ENCODE measurements around the gene FAM3C.

The FAM3C gene

GRCh38 chr7:121379930-121380329, 16.2 kb downstream of the FAM3C start:
- no peak for DNase-seq (ENCODE audit: low read depth in 2 of 2)

- DNase-seq (ENCODE audit: low read depth in 2 of 2): no peak
These were observed 19.1 kb downstream of the FAM3C start for GRCh38 chr7:121376979-121377378.

DNA sequence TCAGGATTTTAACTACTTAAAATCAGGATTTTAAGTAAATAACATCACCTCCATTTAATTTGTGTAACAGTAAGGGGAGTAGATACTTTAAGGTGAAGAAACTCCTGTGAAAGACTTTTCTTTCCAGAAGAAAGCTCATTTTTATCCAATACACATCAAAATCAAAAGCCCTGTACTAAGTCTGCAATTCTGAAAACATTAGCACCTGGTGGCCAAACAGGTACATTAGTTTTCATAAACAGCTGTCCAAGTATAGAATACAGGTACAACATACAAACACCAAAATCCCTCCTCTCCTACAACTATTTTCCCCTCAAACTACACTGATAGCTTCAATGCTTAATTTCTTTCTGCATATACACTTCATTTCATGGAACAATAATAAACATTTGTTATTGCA, 22.9 kb downstream of the FAM3C start:
- no peak for DNase-seq (ENCODE audit: low read depth in 2 of 2)

GRCh38 chr7:121372376-121373010, 23.6 kb downstream of the FAM3C start:
- peak; percentile 58 to 60 for DNase-seq (ENCODE audit: low read depth in 2 of 2)

DNA sequence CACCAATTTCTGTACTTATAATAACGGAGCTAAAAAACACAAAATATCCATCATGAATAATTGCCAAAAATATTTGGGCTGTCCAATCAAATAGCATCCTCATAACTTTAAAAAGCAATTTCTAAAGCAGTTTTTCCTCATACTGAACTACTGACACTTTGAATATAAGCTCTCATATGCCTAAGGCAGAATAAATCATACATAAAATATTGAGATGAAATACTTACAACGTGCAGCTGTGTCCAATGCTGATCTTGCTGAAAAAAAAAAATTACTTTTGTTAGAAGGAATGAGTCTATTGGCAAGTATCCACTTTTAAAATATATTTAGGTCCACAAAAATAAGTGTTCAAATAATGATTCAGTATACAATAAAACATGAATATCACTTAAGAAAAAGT, 24.2 kb downstream of the FAM3C start:
- no peak for DNase-seq (ENCODE audit: low read depth in 2 of 2)

- DNase-seq (ENCODE audit: low read depth in 2 of 2): no peak
These were observed 24.7 kb downstream of the FAM3C start for GRCh38 chr7:121371367-121371766.

- peak in 1 of 2 experiments; percentile 25 for DNase-seq (ENCODE audit: low read depth in 2 of 2)
These were observed 26.6 kb downstream of the FAM3C start for GRCh38 chr7:121369462-121369861.

DNA sequence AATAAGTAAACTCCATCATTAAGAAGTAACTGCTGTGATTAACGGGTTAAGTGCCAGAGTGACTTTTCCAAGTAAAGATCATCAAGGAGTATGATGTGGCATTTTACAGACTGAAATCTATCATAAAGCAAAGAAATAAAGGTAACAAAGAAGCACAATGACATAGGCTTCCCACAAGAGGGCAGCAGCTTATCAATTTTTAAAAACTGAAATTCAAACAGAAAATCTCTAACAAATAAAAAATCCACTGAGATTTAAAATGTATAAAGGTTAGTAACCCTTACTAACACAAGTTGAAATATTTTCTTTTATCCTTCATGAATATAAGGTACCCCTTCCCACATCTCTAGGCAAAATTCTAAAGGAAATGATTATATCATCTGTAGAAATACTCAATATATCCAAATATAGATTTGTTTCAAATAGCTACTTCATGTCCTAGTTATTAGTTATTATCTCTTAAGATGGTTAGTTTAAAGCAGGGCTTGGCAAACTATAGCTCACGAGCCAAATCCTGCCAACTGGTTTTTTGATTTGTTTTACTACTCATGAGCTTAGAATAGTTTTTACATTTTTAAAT, 29.2 kb downstream of the FAM3C start:
- no peak for DNase-seq (ENCODE audit: low read depth in 2 of 2)

GRCh38 chr7:121360564-121360963, 35.5 kb downstream of the FAM3C start:
- DNase-seq (ENCODE audit: low read depth in 2 of 2): no peak

- no peak for DNase-seq (ENCODE audit: low read depth in 2 of 2)
These were observed 40.5 kb downstream of the FAM3C start for GRCh38 chr7:121355574-121355973.

DNA sequence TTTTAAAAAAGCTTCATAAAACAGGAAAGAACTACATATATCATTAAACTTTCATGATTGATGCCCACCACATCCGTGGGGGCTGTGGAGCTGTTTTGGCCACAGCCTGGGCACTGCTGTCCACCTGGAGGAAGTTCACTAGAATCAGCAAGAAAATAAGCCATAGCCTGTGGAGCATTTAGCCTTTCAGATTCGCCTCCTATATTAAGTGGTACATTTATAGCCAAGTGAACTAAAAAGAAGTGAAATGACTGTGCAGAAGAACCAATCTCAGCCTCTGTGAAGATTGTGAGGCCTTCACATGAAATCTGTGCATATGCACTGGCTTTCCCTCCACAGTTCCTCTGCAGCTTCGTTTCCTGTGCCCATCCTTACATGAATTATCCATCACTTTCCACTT, 43.8 kb downstream of the FAM3C start:
- DNase-seq (ENCODE audit: low read depth in 2 of 2): no peak

DNA sequence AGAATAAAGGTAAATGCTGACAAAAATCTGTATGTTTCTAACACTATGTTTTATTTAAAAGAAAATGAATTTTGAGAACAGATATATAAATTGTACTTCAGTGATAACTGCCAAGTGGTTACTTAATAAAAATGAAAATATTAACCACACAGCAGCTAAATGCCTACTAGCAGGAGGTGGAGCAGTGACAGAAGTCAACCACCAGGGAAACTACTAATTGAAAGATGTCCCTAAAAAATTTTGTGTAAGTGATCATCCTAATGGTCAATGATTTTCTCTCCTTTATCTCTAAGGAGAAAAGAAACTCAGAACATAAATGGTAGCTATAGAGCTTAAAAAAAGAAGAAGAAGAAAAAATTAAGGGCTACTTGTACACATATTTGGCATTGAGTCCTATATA, 44.4 kb downstream of the FAM3C start:
- no peak for DNase-seq (ENCODE audit: low read depth in 2 of 2)

GRCh38 chr7:121344497-121344896, 51.6 kb downstream of the FAM3C start:
- DNase-seq (ENCODE audit: low read depth in 2 of 2): no peak

DNA sequence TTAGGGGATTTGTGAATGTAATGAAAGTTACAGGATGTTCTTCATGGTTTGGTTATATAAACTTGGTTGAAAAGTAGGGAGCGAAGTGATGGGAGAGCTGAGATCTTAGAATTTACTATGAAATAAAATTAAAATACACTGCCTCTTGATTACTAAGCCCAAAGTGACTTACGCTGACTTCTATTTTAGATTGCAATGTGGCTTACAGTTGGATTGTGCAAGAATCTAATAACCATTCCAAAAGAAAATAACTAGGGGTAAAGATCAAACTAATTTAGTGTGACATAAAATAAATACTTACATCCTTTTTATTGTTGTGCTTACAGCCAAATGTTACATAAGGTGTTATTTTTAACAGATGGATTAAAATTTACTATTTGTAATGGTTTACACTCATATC, 52.0 kb downstream of the FAM3C start:
- no peak for DNase-seq (ENCODE audit: low read depth in 2 of 2)

DNA sequence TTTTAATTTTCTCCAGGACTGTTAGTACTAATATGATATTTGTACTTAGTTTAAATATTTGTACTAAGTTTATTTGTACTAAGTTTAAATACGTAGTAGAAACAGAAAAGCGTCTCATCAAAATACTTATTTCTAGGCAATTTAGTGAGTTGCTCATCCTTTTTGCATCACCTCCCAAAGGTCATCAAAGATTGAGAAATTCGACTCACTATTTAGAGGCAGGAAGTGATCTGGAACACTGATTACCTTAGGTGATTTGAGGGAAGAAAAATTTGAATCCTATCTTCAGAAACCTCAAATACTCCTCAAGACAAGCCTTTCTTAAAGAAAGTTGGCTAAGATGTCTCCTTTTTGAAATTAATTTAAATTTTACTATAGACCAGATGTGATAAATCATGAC, 52.8 kb downstream of the FAM3C start:
- DNase-seq (ENCODE audit: low read depth in 2 of 2): no peak

GRCh38 chr7:121342631-121343030, 53.5 kb downstream of the FAM3C start:
- DNase-seq (ENCODE audit: low read depth in 2 of 2): no peak

DNA sequence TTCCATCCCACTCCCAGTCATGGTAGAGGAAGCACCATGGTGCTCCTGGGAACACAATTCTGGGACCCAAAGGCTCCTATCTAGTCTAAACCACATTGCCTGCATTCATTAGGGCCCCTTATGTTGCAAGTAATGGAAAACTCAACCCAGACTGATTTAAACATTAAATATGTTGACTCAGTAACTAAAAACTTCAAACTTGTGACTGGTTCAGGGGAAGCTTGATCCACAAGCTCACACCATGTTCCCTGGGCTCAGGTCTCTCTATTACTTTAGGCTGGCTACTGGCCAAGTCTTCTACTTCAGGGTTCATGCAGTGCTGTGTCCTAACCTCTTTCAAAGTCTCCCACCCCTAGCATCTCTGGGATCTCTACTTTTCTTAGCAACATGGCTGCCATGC, 54.2 kb downstream of the FAM3C start:
- no peak for DNase-seq (ENCODE audit: low read depth in 2 of 2)

DNA sequence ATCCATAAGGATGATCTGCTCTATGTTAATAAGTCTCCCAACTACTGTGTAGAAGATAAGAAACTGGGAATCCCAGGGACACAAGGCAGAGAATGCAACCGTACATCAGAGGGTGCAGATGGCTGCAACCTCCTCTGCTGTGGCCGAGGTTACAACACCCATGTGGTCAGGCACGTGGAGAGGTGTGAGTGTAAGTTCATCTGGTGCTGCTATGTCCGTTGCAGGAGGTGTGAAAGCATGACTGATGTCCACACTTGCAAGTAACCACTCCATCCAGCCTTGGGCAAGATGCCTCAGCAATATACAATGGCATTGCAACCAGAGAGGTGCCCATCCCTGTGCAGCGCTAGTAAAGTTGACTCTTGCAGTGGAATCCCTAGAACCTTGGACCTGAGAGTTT, 57.0 kb downstream of the FAM3C start:
- DNase-seq (ENCODE audit: low read depth in 2 of 2): no peak

- no peak for DNase-seq (ENCODE audit: low read depth in 2 of 2)
These were observed 58.7 kb downstream of the FAM3C start for GRCh38 chr7:121337398-121337797.

GRCh38 chr7:121336579-121336978, 59.5 kb downstream of the FAM3C start:
- no peak for DNase-seq (ENCODE audit: low read depth in 2 of 2)

- peak; percentile 71 to 75 for DNase-seq (ENCODE audit: low read depth in 2 of 2)
These were observed 61.0 kb downstream of the FAM3C start for GRCh38 chr7:121334875-121335648.

GRCh38 chr7:121334376-121334775, 61.7 kb downstream of the FAM3C start:
- no peak for DNase-seq (ENCODE audit: low read depth in 2 of 2)

- DNase-seq (ENCODE audit: low read depth in 2 of 2): no peak
These were observed 64.5 kb downstream of the FAM3C start for GRCh38 chr7:121331574-121331973.

Measured in fibroblast of skin of left quadriceps (primary cell).